Left ventricle myocardium inferior (tissue), 1 donor: Measurements from ENCODE around the gene CXorf65. TPM values are rescaled to one million over a fixed set of nuclear protein-coding genes. Genes with fewer than 3 reads are reported as not detected.

Experiments used
- DNase-seq: peaks from one replicate; pipeline ENCODE4 v3.0.0-alpha.2; 2020
- H3K27ac ChIP-seq: fragments of 200-600 bp; replicated peaks from 2 replicates; pipeline ENCODE4 v1.8.0; 2021
- H3K27me3 ChIP-seq: fragments of 200-600 bp; 2 replicates; pipeline ENCODE4 v1.8.0; 2021; ENCODE audit warnings: low read depth
- H3K36me3 ChIP-seq: fragments of 200-600 bp; 2 replicates; pipeline ENCODE4 v1.8.0; 2021
- H3K4me1 ChIP-seq: fragments of 200-600 bp; 2 replicates; pipeline ENCODE4 v1.8.0; 2021
- H3K4me3 ChIP-seq: fragments of 200-600 bp; 2 replicates; pipeline ENCODE4 v1.8.0; 2021; ENCODE audit warnings: mild to moderate bottlenecking, moderate library complexity
- H3K9me3 ChIP-seq: fragments of 200-600 bp; replicated peaks from 2 replicates; pipeline ENCODE4 v1.8.0; 2021
- intact Hi-C: fragments of 100-400 bp; cut with micrococcal nuclease; formaldehyde crosslinking; loops from one replicate; pipeline ENCODE4 v1.11.0; 2022
- total RNA-seq: library from RNA; stranded (reverse); fragmentation: NEBNext Ultra II Directional; extraction: Animal tissue kit (Norgen Biotek cat#: 25700); gene quantifications from one replicate; pipeline ENCODE4 v1.2.1, GENCODE V29; 2021
- TF ChIP-seq, protein P1 (sequence below): fragments of 200-600 bp; IDR thresholded peaks from 2 replicates; pipeline ENCODE4 v1.8.0; 2021; ENCODE audit warnings: antibody characterized with exemption, mild to moderate bottlenecking, borderline replicate concordance
- donor health status: DM: no; HTN: yes; CAD: no; lungs with severe emphysema.

Gene CXorf65
- total RNA-seq, 1 donor from 2014 or later, result not detected

DNA sequence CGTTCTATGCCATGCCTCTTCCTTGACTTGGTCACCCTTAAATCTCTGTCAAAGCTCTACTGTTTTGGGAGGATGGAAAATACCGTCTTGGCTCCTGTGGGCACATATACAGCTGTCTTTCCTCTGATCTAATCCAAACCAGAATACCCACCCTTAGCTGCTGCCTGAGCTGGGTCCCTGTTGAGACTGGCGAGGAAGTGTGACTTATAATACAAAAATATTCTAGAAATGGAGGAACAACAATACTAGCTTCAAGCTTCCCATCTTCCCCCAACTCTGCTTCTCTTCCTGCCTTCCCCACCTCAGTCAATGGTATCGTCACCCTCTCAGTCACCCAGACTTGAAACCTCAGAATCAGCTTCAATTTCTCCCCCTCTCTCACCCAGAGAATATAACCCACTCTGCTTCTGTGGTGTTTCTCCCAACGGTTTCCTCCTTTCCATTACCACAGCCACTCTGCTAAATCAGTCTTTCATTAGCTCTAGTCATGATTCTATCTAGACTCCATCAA lies 5.4 kb upstream of the CXorf65 start:
- intact Hi-C loops, result no loop called here
- TF ChIP-seq, protein P1, sequence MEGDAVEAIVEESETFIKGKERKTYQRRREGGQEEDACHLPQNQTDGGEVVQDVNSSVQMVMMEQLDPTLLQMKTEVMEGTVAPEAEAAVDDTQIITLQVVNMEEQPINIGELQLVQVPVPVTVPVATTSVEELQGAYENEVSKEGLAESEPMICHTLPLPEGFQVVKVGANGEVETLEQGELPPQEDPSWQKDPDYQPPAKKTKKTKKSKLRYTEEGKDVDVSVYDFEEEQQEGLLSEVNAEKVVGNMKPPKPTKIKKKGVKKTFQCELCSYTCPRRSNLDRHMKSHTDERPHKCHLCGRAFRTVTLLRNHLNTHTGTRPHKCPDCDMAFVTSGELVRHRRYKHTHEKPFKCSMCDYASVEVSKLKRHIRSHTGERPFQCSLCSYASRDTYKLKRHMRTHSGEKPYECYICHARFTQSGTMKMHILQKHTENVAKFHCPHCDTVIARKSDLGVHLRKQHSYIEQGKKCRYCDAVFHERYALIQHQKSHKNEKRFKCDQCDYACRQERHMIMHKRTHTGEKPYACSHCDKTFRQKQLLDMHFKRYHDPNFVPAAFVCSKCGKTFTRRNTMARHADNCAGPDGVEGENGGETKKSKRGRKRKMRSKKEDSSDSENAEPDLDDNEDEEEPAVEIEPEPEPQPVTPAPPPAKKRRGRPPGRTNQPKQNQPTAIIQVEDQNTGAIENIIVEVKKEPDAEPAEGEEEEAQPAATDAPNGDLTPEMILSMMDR, result no peak
- H3K4me3 ChIP-seq, result no peak overlapping the region

DNA sequence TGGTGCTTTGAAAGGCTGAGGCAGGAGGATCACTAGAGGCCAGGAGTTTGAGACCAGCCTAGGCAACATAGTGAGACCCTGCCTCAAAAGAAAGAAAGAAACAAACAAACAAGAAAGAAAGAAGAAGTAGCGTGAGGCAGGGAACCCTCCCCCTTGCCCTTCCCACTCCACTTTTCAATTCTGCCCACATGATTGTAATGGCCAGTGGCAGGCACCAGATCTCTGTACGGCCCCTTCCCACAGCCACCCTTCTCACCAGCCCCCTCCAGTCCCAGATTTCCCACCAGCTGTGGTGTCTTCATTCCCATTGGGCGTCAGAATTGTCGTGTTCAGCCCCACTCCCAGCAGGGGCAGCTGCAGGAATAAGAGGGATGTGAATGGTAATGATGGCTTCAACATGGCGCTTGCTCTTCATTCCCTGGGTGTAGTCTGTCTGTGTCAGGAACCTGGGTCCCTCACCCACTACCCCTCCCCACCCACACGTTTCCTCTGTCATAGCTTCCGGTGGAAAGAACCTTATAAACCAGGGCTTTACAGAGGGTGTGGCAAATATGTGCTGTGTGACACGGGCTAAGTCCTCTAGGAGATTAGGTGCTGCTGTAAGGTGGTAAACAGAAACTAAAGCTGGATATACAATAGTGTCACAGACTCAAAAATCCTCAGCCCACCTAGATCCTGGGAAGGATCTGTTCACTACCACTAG lies 4.8 kb upstream of the CXorf65 start, which contains the start of gene IL2RG:
Gene IL2RG (minus strand): TSS at position 437 of the 703 bp plus-strand sequence. CDS start 38 bp downstream, at position 399.
- intact Hi-C loops, result no loop called here
- Histone ChIP-seq H3K36me3 (no peaks in the 10 kb centered on the region), H3K9me3 (no peaks in the 10 kb centered on the region), H3K4me1 (no peaks in the 10 kb centered on the region), H3K27ac (no peak within 1 kb of the TSS), H3K4me3 (no peak within 1 kb of the TSS), H3K27me3 (no peaks in the 10 kb centered on the region)
- no peak for DNase-seq
- TF ChIP-seq, protein P1, result no peak

More for the DNA sequence above, 5.4 kb upstream of the CXorf65 start:
- Histone ChIP-seq H3K9me3 (no peaks in the 10 kb centered on the region), H3K4me1 (no peaks in the 10 kb centered on the region), H3K27me3 (no peaks in the 10 kb centered on the region), H3K27ac (no peak overlapping the region), H3K36me3 (no peaks in the 10 kb centered on the region)
- DNase-seq, result no peak

DNA sequence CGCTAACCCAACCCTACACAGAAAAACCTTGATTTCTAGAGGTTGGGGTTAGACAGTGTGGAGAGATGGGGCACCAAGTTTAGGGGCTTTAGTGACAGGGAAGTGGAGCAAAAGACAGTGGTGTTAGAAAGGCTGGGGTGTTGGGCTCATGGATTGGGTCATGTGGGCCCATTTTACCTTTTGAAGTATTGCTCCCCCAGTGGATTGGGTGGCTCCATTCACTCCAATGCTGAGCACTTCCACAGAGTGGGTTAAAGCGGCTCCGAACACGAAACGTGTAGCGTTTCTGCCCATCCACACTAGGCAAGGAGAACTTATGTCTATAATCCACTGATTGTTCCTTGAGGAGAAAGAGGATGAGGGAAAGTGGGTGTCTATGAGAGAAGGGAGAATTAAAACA lies 2.5 kb upstream of the CXorf65 start:
- H3K27ac ChIP-seq, result no peak overlapping the region
- H3K9me3 ChIP-seq, result no peaks in the 10 kb centered on the region
- H3K4me1 ChIP-seq, result no peaks in the 10 kb centered on the region
- intact Hi-C loops, result no loop called here
- H3K4me3 ChIP-seq, result no peak overlapping the region
- TF ChIP-seq, protein P1, result no peak
- no peaks in the 10 kb centered on the region for H3K36me3 ChIP-seq
- no peak for DNase-seq
- H3K27me3 ChIP-seq, result no peaks in the 10 kb centered on the region

DNA sequence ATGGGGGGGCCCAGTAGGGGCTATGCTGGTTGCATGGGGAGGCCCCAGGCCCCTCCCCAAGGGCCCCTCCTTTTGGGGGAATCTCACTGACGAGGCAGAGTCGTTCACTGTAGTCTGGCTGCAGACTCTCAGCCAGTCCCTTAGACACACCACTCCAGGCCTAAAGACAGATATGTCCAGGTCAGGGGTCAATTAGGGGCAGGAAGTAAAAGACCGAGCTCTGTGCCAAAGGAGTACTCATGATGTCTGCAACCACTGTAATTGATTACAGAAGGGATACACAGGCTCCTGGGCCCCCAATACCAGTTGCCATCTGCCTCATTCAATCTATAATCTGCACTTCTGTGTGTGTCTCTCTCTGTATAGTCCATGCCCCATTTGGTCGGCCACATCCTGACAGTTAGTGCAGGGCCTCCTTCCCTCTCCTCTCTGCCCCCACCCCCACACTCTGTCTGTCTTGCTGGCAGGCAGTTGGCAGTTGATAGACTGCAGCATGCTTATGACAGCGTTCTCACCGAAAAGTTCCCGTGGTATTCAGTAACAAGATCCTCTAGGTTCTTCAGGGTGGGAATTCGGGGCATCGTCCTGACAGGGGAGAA lies 1.3 kb upstream of the CXorf65 start:
- no peaks in the 10 kb centered on the region for H3K9me3 ChIP-seq
- H3K36me3 ChIP-seq, result no peaks in the 10 kb centered on the region
- TF ChIP-seq, protein P1, result no peak
- no peak overlapping the region for H3K27ac ChIP-seq
- intact Hi-C loops, result no loop called here
- H3K4me3 ChIP-seq, result no peak overlapping the region
- H3K4me1 ChIP-seq, result peaks cover 7% of the 10 kb centered on the region
- no peak for DNase-seq
- H3K27me3 ChIP-seq, result no peaks in the 10 kb centered on the region

- Histone ChIP-seq H3K4me1 (peaks cover 7% of the 10 kb centered on the region), H3K9me3 (no peaks in the 10 kb centered on the region), H3K36me3 (no peaks in the 10 kb centered on the region), H3K27me3 (no peaks in the 10 kb centered on the region), H3K27ac (no peak overlapping the region), H3K4me3 (no peak overlapping the region)
- TF ChIP-seq, protein P1, result no peak
- intact Hi-C loops, result no loop called here
- DNase-seq, result no peak
Observed at GRCh38 chrX:71107245-71107644, 705 bp upstream of the CXorf65 start.
